ENCODE measurements around the gene SPRR2A. TPM values are rescaled to one million over a fixed set of nuclear protein-coding genes. Genes with fewer than 3 reads are reported as not detected.

The SPRR2A gene
- total RNA-seq, 1 experiment from 2014 or later: not detected

DNA sequence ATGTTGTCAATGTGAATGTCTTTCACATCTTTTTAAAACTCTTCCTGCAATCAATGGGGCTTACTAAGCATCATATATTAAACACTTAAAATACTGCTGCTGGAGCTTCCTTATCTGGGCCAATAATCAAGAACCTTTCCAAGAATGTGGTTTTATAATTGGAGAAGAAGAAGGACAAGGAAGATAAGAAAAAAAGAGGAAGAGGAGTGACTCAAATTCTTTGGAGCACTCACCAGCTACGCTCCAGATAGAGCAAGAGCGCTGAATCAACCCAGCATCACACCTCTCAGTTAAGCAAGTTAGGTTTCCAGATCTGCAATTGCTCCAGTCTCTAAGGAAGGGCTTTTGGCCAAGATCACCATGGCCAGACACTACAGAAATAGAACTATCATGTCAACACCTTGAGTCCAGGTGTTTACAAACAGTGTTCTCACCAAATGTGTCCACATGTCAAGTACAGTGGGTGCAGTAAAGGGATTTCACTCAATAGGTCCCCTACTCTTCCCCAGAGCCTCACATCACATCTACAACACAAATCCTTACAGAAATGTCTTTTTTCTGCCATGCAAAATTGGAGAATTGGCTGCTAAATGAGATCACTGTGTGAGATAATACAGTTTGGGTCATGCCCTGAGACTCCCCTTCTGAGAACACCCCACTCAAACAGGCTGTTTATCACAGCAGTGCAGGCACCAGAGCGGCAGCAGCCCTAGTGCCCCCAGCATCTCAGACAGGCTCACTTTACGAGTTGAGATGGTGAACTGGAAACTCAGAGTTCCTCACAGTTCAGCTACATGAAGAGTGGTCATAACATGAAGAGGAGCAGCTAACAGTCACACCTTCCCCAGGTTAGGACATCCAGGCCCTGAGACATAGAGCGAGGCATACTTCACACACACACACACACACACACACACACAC lies 15.8 kb upstream of the SPRR2A start:
- H3K79me2 ChIP-seq (ENCODE audit: insufficient read depth, low read length): no peaks in the 10 kb centered on the region
- H3K4me2 ChIP-seq (ENCODE audit: insufficient read depth, insufficient read length, low read length): no peak overlapping the region
- Mint-ChIP-seq H3K27ac (no peak overlapping the region), H3K4me3 (no peak overlapping the region), H3K9me3 (no peaks in the 10 kb centered on the region; a peak in 1 of 5 replicates), H3K36me3 (ENCODE audit: insufficient read depth in 1 of 3, low read depth in 3 of 3) (no peaks in the 10 kb centered on the region), H3K27me3 (ENCODE audit: low read depth) (no peaks in the 10 kb centered on the region; the same call in 1 of the 2 replicates), H3K4me1 (no peaks in the 10 kb centered on the region)
- H2BK5ac ChIP-seq (ENCODE audit: insufficient read length, low read length): no peak overlapping the region
- no peaks in the 10 kb centered on the region for H3K23me2 ChIP-seq (ENCODE audit: insufficient read length, low read depth, low read length, poor library complexity, severe bottlenecking)
- H2AFZ ChIP-seq (ENCODE audit: low read length): no peak overlapping the region
- TF ChIP-seq, protein P1, sequence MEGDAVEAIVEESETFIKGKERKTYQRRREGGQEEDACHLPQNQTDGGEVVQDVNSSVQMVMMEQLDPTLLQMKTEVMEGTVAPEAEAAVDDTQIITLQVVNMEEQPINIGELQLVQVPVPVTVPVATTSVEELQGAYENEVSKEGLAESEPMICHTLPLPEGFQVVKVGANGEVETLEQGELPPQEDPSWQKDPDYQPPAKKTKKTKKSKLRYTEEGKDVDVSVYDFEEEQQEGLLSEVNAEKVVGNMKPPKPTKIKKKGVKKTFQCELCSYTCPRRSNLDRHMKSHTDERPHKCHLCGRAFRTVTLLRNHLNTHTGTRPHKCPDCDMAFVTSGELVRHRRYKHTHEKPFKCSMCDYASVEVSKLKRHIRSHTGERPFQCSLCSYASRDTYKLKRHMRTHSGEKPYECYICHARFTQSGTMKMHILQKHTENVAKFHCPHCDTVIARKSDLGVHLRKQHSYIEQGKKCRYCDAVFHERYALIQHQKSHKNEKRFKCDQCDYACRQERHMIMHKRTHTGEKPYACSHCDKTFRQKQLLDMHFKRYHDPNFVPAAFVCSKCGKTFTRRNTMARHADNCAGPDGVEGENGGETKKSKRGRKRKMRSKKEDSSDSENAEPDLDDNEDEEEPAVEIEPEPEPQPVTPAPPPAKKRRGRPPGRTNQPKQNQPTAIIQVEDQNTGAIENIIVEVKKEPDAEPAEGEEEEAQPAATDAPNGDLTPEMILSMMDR (conservative IDR thresholded peaks at IDR 0.05): no peak
- H4K5ac ChIP-seq (ENCODE audit: insufficient read length, low read depth, low read length): no peak overlapping the region
- no peak overlapping the region for H3K23ac ChIP-seq (ENCODE audit: insufficient read length, low read depth, low read length)
- no peak overlapping the region for H2BK15ac ChIP-seq (ENCODE audit: low read depth, low read length)
- no peaks in the 10 kb centered on the region for H3K27me3 ChIP-seq (ENCODE audit: insufficient read depth, low read length)
- H2AK5ac ChIP-seq (ENCODE audit: insufficient read length, low read length): no peak overlapping the region
- H3K9me3 ChIP-seq (ENCODE audit: control insufficient read depth, low read depth, low read length): no peaks in the 10 kb centered on the region
- DNase-seq: no peak
- WGBS (ENCODE audit: extremely low coverage, insufficient read length, low lambda C conversion rate): no CpG with 5 or more reads among the region's 5 CpGs
- H4K20me1 ChIP-seq (ENCODE audit: control insufficient read depth, insufficient read depth, insufficient read length): no peaks in the 10 kb centered on the region
- no peaks in the 10 kb centered on the region for H3K4me1 ChIP-seq (ENCODE audit: insufficient read depth, low read length)
- no peak overlapping the region for H3K9ac ChIP-seq (ENCODE audit: extremely low read depth, insufficient read length, low read length)
- H2BK12ac ChIP-seq (ENCODE audit: insufficient read length, low read depth, low read length): no peak overlapping the region
- no peak overlapping the region for H3K4ac ChIP-seq (ENCODE audit: low read depth, low read length)
- no peak overlapping the region for H4K8ac ChIP-seq (replicated peaks; ENCODE audit: insufficient read length, low read depth, low read length)
- H3K14ac ChIP-seq (ENCODE audit: insufficient read depth, low read length): no peak overlapping the region
- no peak overlapping the region for H3K27ac ChIP-seq (ENCODE audit: insufficient read length, low read depth, low read length)
- H3T11ph ChIP-seq (ENCODE audit: low read length): no peak overlapping the region
- no peaks in the 10 kb centered on the region for H3K79me1 ChIP-seq (ENCODE audit: insufficient read depth, low read depth, low read length, poor library complexity, severe bottlenecking)
- H2BK20ac ChIP-seq (ENCODE audit: low read depth, low read length, poor library complexity, severe bottlenecking): no peak overlapping the region
- no peak overlapping the region for H2BK120ac ChIP-seq (ENCODE audit: low read depth, low read length, poor library complexity, severe bottlenecking)
- no peak overlapping the region for H3K18ac ChIP-seq (ENCODE audit: insufficient read length, low read depth, low read length)
- H4K91ac ChIP-seq (ENCODE audit: insufficient read length, low read depth, low read length): no peak overlapping the region
- no peak overlapping the region for H3K56ac ChIP-seq (ENCODE audit: insufficient read length, low read depth, low read length)
